ENCODE data around the gene KLRK1.

DNA sequence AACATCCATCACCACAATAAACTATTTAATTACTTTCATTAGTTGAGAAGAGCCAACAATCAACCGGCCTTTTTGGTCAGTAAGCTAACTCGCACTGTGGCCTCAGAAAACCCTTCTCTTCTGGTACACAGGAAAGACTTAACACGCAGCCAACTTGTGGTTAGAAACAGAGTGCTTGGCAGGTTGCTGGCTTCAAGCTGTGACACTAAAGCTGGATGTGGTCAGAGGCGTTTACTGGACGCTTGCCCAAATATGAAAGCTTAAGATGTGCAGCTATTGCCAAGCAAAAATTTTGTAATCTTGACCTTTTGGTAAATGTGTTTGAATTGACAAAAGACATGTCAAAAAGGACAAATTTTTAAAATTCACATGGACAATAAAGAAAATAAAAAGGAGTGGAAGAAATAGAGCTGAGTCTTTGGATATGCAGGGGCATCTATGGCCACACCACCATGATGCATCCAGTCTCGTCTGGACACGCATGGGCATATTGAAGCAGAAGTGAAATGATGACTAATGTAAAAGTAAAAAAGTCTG lies 2.6 kb upstream of the KLRK1 start:
- TF ChIP-seq, protein P1, sequence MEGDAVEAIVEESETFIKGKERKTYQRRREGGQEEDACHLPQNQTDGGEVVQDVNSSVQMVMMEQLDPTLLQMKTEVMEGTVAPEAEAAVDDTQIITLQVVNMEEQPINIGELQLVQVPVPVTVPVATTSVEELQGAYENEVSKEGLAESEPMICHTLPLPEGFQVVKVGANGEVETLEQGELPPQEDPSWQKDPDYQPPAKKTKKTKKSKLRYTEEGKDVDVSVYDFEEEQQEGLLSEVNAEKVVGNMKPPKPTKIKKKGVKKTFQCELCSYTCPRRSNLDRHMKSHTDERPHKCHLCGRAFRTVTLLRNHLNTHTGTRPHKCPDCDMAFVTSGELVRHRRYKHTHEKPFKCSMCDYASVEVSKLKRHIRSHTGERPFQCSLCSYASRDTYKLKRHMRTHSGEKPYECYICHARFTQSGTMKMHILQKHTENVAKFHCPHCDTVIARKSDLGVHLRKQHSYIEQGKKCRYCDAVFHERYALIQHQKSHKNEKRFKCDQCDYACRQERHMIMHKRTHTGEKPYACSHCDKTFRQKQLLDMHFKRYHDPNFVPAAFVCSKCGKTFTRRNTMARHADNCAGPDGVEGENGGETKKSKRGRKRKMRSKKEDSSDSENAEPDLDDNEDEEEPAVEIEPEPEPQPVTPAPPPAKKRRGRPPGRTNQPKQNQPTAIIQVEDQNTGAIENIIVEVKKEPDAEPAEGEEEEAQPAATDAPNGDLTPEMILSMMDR (IDR thresholded peaks at IDR 0.05), result no peak
- TF ChIP-seq POLR2A (IDR thresholded peaks at IDR 0.05), result no peak
- TF ChIP-seq POLR2AphosphoS5 (IDR thresholded peaks at IDR 0.05), result peak; percentile 59

Measured in prostate gland (tissue), 2 donors.